Renal cortical epithelial cell (primary cell): ENCODE measurements around the gene STK33. TPM values are rescaled to one million over a fixed set of nuclear protein-coding genes. Genes with fewer than 3 reads are reported as not detected.
A peak's percentile ranks its signal among the peaks of the same experiment; 100 is the strongest.

Source experiments
- DNase-seq: peaks from one replicate; pipeline ENCODE4 v3.0.0-alpha.2; 2011; ENCODE audit warnings: low read depth
- total RNA-seq: library from RNA; depleted of rRNA; stranded (reverse); fragments of >200 nt; gene quantifications from 2 replicates; pipeline ENCODE4 v1.2.3, GENCODE V29; 2014

Gene STK33
- total RNA-seq, 1 donor from 2014 or later: 24.2 TPM

DNA sequence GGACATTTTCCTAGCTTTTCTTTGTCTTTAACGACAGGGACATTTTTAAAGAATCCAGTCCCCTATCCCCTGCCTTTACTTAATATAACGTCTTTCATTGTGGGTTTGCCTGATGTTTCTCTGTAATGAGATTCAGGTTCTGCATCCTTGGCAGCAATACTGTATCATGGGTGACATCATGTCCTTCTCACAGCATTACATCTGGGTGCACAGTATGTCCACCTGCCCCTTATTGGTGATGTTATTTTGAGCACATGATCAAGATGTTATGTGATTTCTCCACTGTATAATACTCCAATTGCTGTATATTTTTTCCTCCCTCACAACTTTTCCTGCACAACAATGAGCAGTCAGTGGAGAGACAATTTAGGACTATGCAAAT is 9.7 kb upstream of the STK33 start:
- no peak for DNase-seq

DNA sequence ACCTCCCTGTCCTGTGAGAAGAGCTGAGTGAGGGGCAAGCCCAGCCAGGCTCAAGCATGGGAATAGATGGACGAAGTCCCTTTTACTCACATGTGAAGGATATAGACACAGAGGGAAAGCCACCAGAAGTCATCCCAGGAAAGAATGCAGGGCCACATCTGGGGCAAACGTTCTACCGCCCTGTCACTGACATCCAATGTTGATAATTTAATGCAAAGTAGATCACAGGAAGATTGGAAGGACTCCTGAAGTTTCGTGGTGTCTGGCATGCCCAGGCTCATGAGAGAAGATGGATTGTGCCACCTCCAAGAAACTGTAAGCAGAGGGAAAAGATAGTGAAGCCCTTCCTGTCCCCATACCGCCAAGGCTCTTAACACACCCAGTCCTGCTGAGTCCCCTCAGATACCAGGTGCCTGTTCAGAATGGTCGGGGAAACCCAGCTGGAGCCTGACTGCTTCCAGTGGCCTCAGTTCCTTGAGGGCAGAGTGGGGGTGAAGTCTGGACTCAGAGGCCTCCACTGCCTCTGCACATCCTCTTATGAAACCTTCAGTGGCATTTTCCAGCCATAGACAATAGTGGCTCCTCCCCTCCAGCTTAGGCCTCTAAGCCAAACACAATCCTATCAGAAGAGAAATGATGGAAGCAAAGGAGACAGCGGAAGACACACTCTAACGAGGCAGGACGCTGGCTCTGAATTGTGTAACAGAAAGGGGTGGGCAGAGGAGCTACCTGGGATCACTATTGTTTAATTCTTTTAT is 7.5 kb upstream of the STK33 start:
- no peak for DNase-seq

DNA sequence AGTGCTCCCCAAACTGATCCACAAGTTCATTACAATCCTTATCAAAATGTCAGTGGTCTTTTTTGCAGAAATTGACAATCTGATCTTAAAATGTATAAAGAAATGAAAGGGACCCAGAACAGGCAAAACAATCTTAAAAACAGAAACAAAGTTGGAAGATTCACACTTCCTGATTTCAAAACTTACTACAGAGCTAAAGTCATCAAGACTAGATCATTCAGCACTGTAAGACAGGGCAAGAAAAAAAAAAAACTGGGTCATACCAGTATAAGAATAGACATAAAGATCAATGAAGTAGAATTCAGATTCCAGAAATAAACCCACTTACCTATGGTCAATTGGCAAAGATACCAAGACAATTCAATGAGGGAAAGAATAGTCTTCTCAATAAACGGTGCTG is 4.5 kb upstream of the STK33 start:
- DNase-seq: no peak

DNA sequence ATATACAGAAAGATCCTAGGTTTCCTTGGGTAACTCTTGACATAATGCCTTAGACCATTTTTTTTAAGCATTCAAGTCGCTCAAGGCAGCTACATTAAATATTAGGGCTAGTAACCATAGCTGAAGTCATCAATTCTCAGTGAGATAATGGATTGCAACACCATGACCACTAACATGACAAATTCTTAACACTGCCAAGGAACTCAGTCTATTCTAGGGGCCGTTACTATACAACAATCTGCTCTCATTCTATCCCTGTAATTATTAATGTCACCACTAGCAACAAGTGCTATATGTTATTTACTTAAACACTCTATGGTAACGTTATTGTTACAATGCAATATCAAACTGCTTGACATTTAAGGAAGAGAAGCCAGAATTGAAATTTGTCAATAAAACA is 3.2 kb upstream of the STK33 start:
- peak; percentile 88 for DNase-seq

DNA sequence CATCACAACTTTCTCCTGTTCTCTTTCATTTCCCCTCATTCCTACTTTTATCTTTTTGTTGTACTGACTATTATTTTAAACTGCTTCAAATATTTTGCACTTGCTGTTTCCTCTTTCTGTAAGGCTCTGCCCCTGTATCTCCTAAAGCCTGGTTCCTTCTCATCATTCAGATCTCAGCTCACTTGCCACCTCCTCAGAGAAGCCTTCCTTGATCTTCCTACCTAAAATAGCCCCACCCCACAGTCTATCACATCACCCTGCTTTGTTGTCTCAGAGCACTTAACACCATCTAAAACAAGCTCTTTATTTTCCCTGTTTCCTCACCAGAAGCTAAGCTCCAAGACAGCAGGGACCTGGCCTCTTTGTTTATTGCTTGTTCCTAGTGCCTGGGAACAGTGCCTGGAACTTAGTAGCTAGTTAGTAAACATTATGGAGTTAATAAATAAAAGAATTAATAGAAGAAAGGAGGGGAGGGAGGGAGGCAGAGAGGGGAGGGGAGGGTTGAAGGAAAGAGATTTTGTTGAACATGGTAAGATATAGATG is 2.5 kb upstream of the STK33 start:
- peak; percentile 81 for DNase-seq

DNA sequence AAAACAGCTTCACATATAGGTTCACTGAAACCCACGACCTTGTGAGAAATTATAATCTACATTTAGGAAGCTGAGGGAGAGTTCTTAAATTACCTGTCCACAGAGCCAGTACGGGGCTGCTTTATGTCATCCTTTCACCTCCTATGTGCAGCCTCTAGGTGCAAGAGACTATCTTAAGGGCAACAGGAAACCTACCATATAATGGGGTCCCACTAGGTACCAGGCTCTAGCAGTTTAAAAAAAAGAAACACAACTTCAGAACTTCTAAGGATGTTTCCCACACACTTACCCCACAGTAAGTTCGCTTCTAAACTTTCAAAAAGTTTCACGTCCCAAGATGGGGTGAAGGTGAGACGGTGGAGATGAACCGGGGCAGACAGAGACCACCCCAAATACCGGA is 573 bp downstream of the STK33 start:
- no peak for DNase-seq

DNA sequence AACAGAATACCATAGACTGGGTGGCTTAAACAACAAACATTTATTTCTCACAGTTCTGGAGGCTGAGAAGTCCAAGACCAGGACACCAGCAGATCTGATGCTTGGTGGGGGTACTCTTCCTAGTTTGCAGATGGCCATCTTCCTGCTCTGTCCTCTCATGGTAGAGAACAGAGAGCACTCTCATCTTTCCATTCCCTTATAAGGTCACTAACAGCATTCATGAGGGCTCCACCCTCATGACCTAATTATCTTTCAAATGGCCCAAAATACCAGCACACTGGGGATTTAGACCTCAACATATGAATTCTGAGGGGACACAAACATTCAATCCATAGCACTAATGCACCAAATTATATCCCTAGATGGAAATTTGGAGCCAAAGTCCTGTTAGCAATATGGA is 6.1 kb downstream of the STK33 start:
- no peak for DNase-seq

DNA sequence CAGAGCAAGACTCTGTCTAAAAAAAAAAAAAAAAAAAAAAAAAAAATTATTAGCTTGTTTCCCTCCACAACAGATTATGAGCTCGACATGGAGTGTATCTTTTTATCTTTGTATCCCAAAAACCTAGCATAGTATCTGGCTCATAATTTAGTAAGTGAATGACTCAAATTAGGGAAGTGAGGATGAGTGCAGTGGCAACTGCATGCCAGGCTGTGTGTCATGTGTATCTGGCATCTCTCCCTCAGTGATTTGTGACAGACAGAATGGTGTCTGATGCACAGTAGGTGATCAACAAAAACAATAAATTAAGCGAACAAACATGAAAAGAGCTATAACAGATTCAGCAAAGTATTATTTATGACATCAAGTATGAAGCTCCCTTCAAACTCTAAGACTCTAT is 7.2 kb downstream of the STK33 start:
- no peak for DNase-seq

DNA sequence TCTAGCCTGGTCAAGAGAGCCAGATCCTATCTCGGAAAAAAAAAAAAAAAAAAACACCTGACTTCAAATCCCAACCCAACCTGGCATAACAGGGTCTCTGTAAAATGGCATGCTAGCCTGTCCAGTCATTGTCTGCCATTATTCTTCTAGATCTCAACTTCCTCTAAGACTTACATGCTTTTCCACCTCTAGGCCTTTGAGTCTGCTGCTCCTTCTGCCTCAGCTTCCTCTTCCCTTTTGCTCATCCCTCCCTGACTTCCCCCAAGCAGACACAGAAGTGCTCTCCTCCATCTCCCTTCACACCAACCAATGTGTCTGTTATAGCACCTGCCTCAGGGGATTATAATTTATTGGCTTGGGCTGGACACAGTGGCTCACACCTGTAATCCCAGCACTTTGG is 7.8 kb downstream of the STK33 start:
- DNase-seq: no peak

DNA sequence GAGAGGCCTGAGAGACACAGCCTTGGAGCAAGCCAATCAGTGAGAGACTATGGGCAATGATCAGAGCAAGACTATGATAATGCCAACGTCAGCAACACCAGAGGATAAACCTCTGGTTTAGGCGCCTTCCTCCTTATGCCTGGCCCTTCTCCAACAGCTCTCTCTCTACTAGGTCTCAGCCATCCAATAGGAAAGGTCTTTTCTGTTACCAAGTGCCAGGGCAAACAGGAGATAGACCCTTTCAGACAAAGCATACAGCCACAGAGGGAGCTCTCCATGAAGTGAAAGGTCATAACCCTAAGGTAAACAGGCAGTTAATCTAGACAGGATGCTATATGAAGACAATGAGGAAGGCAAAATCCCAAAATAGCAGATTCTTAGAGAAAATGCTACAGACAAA is 9.5 kb downstream of the STK33 start:
- no peak for DNase-seq

DNA sequence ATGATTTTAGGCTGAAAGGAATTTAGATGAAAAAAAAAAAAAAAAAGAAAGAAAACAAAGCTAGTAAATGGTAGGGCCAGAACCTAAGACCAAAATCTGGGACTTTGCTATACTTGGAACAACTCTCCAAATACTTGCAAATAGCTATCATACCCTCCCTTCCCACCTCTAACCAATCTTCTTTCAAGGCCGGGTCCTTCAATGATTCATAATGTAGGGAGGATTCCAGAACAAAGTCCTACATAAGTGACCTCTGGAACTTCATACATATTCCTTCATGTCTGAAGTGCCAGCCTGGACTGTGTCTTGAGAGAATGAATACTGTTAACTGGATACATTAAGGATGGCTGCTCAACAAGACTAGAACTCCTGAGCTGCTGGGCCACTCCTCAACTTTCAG is 9.9 kb downstream of the STK33 start:
- no peak for DNase-seq

DNA sequence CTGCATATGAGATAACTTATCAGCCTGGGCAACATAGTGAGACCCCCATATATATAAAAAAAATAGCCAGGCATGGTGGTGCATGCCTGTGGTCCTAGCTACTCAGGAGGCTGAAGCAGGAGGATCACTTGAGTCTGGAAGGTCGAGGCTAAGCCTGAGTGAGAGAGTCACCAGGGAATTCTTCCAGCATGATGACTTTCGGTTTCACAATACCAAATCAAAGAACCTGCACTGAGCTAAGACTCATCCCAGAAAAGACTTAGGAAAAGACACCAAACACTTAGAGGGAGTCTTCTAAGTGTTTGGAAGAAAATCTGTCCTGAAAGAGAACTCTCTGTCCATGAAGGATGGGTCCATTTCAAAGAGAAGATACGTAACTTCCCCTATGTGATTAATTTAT is 12.7 kb downstream of the STK33 start:
- no peak for DNase-seq

DNA sequence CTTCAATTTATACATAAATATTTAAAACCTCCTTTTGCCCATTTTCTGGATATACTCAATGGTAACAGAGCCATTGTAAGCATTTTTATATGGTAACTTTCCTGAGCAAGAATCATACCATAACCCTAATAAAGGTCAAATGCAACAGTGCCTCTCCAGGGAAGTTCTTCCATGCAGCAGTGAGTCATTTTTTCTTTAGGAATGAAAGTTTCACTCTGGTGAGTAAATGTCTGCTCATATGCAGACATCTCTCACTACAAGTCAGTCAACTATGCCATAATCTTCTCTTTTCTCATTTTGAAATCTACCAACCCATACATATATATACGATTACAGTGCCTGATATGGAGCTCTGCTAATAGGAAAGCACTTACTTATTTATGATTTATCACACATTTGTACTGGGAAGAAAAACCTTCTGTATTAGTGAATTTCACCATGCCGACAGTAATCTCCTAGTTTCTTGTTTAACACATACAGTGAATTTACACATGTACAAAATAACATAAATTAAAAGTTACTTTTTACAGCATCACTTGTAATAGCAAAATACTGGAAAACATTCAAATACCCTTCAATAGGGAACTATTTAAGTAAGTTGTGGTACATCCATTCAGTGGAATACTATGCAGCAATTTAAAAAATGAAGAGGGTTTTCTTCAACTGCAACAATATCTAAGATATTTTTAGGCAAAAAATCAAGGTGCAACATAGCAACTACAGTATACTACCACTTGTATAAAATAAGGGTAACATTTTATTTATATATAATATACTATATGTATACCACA is 16.0 kb downstream of the STK33 start:
- DNase-seq: no peak

DNA sequence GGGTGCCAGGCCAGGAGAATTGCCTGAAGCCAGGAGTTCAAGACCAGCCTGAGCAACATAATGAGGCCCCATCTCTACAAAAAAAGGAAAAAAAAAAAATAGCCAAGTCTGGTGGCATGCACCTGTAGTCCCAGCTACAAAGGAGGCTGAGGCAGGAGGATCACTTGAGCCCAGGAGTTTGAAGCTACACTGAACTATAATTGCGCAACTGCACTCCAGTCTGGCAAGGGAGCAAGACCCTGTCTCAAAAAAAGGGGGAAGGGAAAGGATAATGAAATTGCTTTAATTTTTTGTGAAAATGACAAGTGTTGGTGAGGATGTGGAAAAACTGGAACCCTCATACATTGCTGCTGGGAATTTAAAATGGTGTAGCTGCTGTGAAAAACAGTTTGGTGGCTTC is 19.2 kb downstream of the STK33 start:
- no peak for DNase-seq

DNA sequence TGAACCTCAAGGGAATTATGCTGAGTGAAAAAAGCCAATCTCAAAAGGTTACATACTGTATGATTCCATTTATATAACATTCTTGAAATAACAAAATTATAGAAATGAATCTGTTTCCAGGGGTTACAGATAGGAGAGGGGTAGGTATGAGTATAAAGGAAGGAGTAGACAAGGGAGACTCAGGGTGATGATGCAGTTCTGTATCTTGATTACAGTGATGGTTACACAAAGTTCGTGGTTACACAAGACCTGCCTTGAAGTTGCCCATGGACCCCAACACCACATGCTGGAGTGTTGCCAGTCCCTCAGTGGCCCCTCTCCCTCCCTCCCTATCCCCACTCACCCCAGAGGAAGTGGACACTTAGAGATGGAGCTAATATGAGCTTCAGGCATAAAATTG is 20.3 kb downstream of the STK33 start:
- no peak for DNase-seq

DNA sequence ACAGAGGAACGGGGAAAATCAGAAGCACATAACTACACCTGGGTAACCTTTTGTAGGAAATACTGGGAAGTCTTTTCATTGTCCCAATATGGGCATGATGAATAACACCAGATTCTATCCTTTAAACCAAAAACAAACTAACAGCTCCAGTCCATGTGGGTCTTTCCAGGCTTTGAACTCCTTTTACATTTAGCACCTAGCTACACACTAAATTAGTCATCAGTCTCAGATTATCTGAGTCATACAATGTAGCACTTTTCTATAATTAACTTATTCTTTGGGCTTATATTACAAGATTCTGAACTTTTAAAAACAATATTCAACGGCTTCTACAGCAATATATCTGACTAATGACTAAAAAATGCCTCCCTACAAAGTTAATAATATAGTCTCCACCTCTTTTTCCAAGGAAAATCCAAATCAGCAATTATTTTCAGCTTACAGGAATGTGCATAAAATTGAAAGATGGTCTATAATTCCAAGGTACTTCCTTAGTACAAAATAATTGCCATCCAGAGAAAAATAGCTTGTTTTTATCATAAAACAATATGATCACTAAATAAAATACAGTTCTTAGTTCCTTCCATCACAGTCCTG is 26.3 kb downstream of the STK33 start:
- DNase-seq: peak; percentile 73

DNA sequence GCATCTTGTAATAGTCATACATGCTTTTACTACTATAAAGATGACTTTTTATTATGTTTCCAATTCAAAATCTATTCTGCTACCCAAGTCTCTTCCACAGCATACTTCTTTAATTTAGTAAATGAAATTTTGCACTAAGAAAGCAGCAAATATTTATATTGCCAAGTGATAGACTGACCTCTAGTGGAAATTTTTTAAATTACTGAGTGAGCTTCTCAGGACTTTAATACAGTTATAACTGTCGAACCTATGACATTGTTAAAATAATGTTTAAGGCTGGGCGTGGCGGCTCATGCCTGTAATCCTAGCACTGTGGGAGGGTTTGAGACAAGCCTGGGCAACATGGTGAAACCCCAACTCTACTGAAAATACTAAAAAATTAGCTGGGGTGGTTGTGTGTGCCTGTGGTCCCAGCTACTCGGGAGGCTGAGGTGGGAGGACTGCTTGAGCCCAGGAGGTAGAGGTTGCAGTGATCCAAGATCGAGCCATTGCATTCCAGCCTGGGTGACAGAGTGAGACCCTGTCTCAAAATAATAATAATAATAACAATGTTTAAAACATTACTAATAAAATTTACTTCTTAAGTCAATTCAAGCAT is 27.3 kb downstream of the STK33 start:
- peak; percentile 55 for DNase-seq

DNA sequence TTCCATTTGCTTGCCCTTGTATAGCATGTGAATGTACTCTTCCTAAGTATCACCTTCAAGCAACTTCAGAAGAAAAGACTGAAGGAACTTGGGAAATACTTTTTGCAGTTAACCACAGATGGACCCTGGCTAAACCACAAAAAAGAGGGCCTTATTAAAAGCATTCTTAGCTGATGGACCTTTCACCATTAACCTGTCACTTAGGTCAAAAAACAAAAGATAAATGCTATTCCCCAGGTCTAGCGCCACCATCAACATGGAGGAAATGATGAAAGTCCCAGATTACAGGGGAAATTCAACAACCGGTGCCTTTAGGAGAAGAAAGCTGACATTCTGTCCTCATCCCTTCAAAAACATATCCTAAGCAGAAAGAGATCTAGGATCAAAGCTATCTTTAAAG is 29.5 kb downstream of the STK33 start:
- DNase-seq: peak; percentile 11

DNA sequence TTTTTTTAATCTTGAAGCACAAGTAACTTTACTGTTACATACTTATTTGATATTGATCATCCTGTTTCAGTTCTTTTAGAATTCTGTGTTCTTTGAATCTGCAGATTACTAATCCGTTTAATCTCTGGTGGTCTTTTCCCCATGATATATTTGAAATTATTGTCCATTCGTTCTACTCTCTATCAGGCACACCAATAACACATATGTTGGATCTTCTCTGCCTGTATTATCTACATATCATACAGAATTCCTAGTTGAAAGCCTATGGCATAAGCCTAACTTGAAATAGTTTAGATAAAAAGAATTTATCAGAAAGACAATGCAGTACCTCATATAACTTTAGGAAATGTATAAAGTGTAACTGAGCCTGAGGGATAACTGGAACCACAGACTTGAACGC is 32.6 kb downstream of the STK33 start:
- DNase-seq: no peak

DNA sequence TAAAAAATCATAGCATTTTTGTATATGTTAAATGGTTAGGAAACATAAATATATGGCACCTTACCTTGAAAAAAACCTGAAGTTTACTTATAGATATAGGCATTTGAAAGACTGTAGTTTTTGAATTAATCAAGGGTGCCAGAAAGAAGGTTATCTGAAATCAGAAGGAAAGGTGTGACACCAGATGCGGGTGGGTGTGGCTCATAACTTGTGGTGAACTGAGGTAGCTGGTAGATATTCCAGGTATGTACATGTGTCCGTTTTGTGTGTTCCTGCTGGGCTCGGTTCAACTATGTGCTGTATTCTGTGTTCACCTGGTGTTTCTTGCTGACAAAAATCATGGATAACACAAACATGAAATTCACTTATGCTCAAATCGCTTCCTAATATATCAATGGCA is 35.6 kb downstream of the STK33 start:
- no peak for DNase-seq

DNA sequence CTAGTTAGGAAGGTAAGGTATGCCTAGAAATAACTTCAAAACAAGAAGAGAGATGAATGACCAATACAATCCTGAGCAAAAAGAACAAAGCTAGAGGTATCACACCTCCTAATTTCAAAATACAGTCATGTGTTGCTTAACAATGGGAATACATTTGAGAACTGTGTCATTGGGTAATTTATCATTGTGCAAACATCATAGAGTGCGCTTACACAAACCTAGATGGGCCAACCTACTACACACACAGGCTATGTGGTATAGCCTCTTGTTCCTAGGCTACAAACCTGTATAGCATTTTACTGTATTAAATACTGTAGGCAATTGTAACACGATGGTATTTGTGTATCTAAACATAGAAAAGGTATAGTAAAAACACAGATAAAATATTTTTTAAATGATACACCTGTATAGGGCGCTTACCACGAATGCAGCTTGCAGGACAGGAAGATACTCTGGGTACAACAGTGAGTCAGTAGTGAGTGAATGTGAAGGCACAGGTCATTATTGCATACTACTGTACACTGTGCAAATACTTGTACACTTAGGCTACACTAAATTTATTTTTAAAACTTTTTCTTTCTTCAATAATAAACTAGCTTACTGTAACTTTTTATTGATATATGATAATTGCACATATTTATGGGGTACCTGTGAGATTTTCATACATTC is 48.2 kb downstream of the STK33 start:
- DNase-seq: no peak

DNA sequence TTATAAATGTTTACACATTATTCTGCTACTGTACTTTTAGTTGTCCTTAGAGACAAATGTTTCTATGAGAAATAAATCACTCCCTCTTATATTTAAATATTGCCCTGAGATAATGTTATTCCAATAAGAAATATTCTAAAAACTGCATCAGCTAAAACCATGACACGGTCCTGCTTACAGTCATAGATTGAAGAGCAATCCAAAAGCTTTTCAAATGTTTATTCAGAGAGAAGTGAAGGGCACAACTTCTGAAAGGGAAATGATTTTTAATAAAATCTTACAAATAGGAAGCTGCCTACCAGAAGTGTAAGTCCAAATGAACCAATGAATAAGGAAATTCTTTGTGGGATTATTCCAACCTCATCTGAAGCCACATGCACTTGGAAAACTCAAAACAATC is 49.2 kb downstream of the STK33 start:
- DNase-seq: no peak
